Right atrium auricular region (tissue), 2 donors: ENCODE measurements around the gene GALNT10. TPM values are rescaled to one million over a fixed set of nuclear protein-coding genes. Genes with fewer than 3 reads are reported as not detected.

ENCODE experiments used
- DNase-seq: peaks from one replicate; pipeline ENCODE4 v3.0.0-alpha.2; 2019; ENCODE audit warnings: low spot score
- H3K27ac ChIP-seq, 2 donors: fragments of 200-600 bp; sonication (generic); 1 replicate in 1 of 2; 2 replicates in 1 of 2; pipeline ENCODE4 v1.5.1; 2016 to 2019
- H3K27me3 ChIP-seq, 2 donors: fragments of 200-600 bp; sonication (generic); one replicate each; pipeline versions ENCODE4 v1.5.1 to v1.6.0; 2017 to 2019
- H3K36me3 ChIP-seq: fragments of 200-600 bp; sonication (generic); one replicate; pipeline ENCODE4 v1.5.1; 2016
- H3K4me1 ChIP-seq, 2 donors: fragments of 200-600 bp; sonication (generic); one replicate each; pipeline versions ENCODE4 v1.5.1 to v1.6.0; 2017 to 2019
- H3K4me3 ChIP-seq, 2 donors: fragments of 200-600 bp; sonication (generic); 1 replicate in 1 of 2; 2 replicates in 1 of 2; pipeline ENCODE4 v1.5.1; 2017 to 2019; ENCODE audit warnings: mild to moderate bottlenecking in 1 of 2, moderate library complexity in 1 of 2
- H3K9me3 ChIP-seq, 2 donors: fragments of 200-600 bp; sonication (generic); one replicate each; pipeline ENCODE4 v1.5.1; 2019
- total RNA-seq, 2 donors: library from RNA; depleted of rRNA; stranded (reverse); fragments of >200 nt; gene quantifications; one replicate each; pipeline ENCODE4 v1.1.0, GENCODE V29; 2016
- TF ChIP-seq, protein P1 (sequence below), 2 donors: fragments of 200-600 bp; sonication (generic); IDR thresholded peaks; one replicate each; pipeline ENCODE4 v1.5.1; 2019; ENCODE audit warnings: antibody characterized with exemption in 2 of 2

Gene GALNT10
- total RNA-seq, 2 donors from 2014 or later: 13.2 to 18.4 TPM

DNA sequence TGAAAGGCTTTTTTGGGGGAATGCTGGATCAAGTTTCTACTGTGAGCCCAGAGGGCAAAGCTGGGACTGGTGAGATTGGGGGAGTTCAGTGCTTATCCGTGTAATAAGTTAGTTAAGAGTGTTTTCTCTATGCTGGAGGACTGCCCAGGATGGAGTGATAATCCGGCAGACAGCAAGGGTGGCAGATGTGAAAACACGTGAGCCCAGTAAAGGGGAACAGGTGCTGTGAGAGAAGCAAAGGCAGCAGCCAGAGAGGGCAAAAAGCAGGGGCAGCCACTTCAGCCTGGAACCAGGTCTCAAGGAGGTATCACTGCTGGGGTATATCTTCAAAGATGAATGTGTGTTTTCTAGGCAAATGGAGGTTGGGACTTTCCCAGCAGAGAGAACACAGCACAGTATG, 53.9 kb downstream of the GALNT10 start:
- Histone ChIP-seq H3K9me3 (no peaks in the 10 kb centered on the region), H3K36me3 (no peaks in the 10 kb centered on the region), H3K27ac (no peak overlapping the region), H3K27me3 (no peaks in the 10 kb centered on the region), H3K4me3 (no peak overlapping the region), H3K4me1 (no peaks in the 10 kb centered on the region)
- no peak for DNase-seq
- TF ChIP-seq, protein P1, sequence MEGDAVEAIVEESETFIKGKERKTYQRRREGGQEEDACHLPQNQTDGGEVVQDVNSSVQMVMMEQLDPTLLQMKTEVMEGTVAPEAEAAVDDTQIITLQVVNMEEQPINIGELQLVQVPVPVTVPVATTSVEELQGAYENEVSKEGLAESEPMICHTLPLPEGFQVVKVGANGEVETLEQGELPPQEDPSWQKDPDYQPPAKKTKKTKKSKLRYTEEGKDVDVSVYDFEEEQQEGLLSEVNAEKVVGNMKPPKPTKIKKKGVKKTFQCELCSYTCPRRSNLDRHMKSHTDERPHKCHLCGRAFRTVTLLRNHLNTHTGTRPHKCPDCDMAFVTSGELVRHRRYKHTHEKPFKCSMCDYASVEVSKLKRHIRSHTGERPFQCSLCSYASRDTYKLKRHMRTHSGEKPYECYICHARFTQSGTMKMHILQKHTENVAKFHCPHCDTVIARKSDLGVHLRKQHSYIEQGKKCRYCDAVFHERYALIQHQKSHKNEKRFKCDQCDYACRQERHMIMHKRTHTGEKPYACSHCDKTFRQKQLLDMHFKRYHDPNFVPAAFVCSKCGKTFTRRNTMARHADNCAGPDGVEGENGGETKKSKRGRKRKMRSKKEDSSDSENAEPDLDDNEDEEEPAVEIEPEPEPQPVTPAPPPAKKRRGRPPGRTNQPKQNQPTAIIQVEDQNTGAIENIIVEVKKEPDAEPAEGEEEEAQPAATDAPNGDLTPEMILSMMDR (IDR thresholded peaks at IDR 0.05): no peak

DNA sequence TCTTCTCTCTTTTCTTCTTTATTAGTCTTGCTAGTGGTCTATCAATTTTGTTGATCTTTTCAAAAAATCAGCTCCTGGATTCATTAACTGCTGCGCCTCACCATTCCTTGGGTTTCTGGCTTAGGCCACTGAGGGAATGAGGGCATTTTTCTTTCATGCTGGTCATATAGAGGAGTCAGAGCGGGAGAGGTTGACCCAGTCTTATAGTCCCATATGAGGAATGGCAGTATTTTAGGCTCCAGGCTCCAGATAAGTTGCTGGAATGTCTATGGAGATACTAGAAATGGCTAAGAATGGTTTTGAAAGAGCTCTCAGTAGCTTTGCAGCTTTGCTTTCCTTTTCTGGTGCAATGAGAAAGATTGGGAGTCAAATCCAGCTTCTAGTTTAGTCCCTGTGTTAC, 58.2 kb downstream of the GALNT10 start:
- no peaks in the 10 kb centered on the region for H3K36me3 ChIP-seq
- no peaks in the 10 kb centered on the region for H3K27me3 ChIP-seq
- H3K9me3 ChIP-seq: no peaks in the 10 kb centered on the region
- H3K4me3 ChIP-seq: no peak overlapping the region
- H3K27ac ChIP-seq: no peak overlapping the region
- H3K4me1 ChIP-seq: no peaks in the 10 kb centered on the region
- TF ChIP-seq, protein P1 (IDR thresholded peaks at IDR 0.05): no peak
- DNase-seq: no peak

DNA sequence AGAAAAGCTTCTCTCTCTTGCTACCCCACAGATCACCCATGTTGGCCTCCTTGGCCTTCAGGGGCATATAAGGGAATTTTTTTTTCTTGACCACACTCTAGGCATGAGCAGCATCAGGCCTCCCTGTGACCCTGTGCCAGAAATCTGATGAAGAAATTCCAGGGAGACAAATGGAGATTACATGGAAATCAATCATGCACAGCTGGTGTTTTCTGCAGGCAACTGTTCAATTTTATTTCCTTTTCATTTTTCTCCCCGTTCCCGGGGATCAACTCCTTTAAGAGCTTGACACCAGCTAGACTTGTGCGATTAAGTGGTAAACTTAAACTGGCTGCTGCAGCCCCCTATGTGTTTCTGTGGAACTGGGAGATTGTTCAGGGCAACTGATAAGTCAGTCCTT, 59.3 kb downstream of the GALNT10 start:
- no peak overlapping the region for H3K27ac ChIP-seq
- TF ChIP-seq, protein P1 (IDR thresholded peaks at IDR 0.05): no peak
- no peak for DNase-seq

DNA sequence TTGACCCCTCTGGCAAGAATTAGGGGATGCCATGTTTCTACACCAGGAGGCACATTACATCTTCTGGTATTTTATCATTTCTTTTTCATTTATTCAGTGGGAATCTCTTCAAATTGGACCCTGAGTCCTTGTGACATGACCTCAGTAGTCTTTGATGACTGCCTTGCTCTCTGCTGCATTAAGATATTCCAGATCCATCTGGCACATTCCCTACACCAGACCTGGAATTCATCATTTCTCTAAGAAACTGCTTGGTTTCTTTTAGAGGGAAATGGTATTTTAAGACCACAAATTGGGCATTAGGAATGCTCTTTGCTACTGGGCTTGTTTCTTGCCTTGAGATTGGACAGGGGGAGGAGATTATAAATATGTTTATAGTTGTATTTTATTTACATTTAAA, 61.0 kb downstream of the GALNT10 start:
- Histone ChIP-seq H3K4me1 (no peaks in the 10 kb centered on the region), H3K27ac (no peak overlapping the region), H3K36me3 (no peaks in the 10 kb centered on the region), H3K4me3 (no peak overlapping the region), H3K9me3 (no peaks in the 10 kb centered on the region), H3K27me3 (no peaks in the 10 kb centered on the region)
- TF ChIP-seq, protein P1 (IDR thresholded peaks at IDR 0.05): no peak
- no peak for DNase-seq

More for the DNA sequence above, 59.3 kb downstream of the GALNT10 start:
- H3K9me3 ChIP-seq: no peaks in the 10 kb centered on the region
- no peaks in the 10 kb centered on the region for H3K36me3 ChIP-seq
- no peaks in the 10 kb centered on the region for H3K27me3 ChIP-seq
- no peaks in the 10 kb centered on the region for H3K4me1 ChIP-seq
- H3K4me3 ChIP-seq: no peak overlapping the region

DNA sequence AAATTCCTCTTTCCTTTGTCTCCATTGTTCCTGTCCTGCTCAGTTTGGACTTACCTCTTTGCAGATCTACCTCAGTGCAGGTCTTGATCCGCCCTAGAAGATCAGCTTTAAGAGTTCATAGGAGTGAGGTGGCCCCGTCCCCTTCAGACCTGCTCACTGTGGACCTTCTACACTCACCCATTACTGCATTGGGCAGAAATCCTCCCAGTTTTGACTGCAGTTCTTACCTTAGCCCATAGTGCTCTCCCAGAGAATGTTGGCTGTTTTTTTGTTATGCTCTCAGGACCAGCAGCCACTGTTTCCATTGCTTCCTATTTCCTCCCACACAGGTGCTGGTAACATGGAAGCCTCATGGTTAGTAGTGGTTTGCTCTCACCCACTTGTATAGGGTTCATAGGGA, 63.3 kb downstream of the GALNT10 start:
- Histone ChIP-seq H3K27ac (no peak overlapping the region), H3K4me1 (no peaks in the 10 kb centered on the region), H3K27me3 (no peaks in the 10 kb centered on the region), H3K36me3 (no peaks in the 10 kb centered on the region), H3K4me3 (no peak overlapping the region), H3K9me3 (no peaks in the 10 kb centered on the region)
- no peak for DNase-seq
- TF ChIP-seq, protein P1 (IDR thresholded peaks at IDR 0.05): no peak

DNA sequence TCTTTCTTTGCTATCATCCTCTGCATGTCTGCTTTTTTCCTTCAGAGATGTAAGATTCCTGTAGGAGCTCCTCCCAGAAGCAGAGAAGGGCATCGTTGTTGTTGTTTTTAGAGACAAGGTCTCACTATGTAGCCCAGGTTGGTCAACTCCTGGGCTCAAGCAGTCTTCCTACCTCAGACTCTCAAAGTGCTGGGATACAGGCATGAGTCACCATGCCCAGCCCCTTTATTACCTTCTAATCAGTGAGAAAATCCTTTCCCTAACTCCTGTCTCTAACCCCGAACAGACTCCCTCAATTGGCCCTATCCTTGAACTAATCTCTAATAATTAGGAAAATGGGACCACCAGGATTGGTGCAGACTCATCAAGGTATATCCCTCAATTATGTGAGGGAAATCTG, 64.4 kb downstream of the GALNT10 start:
- no peak for DNase-seq
- Histone ChIP-seq H3K9me3 (no peaks in the 10 kb centered on the region), H3K4me1 (no peaks in the 10 kb centered on the region), H3K36me3 (no peaks in the 10 kb centered on the region), H3K27me3 (no peaks in the 10 kb centered on the region), H3K27ac (no peak overlapping the region), H3K4me3 (no peak overlapping the region)
- TF ChIP-seq, protein P1 (IDR thresholded peaks at IDR 0.05): no peak
